Measurements from ENCODE around the gene KBTBD8.

Gene KBTBD8

GRCh38 chr3:66998113-66998903, at the start of gene KBTBD8:
Gene KBTBD8, plus strand, starts transcription at chr3:66998307. Its CDS starts 49 bp downstream, at chr3:66998356.
- DNase-seq (ENCODE audit: low spot score), result peak; percentile 98

GRCh38 chr3:66948838-66949237, 49.3 kb upstream of the KBTBD8 start:
- no peak for DNase-seq (ENCODE audit: low spot score)

- DNase-seq (ENCODE audit: low spot score), result no peak
These were observed 48.2 kb upstream of the KBTBD8 start for GRCh38 chr3:66949898-66950297.

- DNase-seq (ENCODE audit: low spot score), result no peak
These were observed 45.8 kb upstream of the KBTBD8 start for GRCh38 chr3:66952357-66952756.

GRCh38 chr3:66953934-66954445, 44.1 kb upstream of the KBTBD8 start:
- DNase-seq (ENCODE audit: low spot score), result no peak

- DNase-seq (ENCODE audit: low spot score), result no peak
These were observed 41.4 kb upstream of the KBTBD8 start for GRCh38 chr3:66956742-66957141.

- no peak for DNase-seq (ENCODE audit: low spot score)
These were observed 40.7 kb upstream of the KBTBD8 start for GRCh38 chr3:66957367-66957766.

GRCh38 chr3:66958067-66958466, 40.0 kb upstream of the KBTBD8 start:
- DNase-seq (ENCODE audit: low spot score), result no peak

- DNase-seq (ENCODE audit: low spot score), result no peak
These were observed 35.4 kb upstream of the KBTBD8 start for GRCh38 chr3:66962664-66963063.

GRCh38 chr3:66971245-66971644, 26.9 kb upstream of the KBTBD8 start:
- no peak for DNase-seq (ENCODE audit: low spot score)

- DNase-seq (ENCODE audit: low spot score), result peak; percentile 81
These were observed 26.1 kb upstream of the KBTBD8 start for GRCh38 chr3:66971891-66972551.

- no peak for DNase-seq (ENCODE audit: low spot score)
These were observed 17.3 kb upstream of the KBTBD8 start for GRCh38 chr3:66980791-66981190.

GRCh38 chr3:66983101-66983500, 15.0 kb upstream of the KBTBD8 start:
- DNase-seq (ENCODE audit: low spot score), result no peak

GRCh38 chr3:66985336-66985920, 12.7 kb upstream of the KBTBD8 start:
- no peak for DNase-seq (ENCODE audit: low spot score)

- DNase-seq (ENCODE audit: low spot score), result no peak
These were observed 11.7 kb upstream of the KBTBD8 start for GRCh38 chr3:66986406-66986805.

- DNase-seq (ENCODE audit: low spot score), result no peak
These were observed 8.9 kb upstream of the KBTBD8 start for GRCh38 chr3:66989241-66989640.

- DNase-seq (ENCODE audit: low spot score), result no peak
These were observed 8.0 kb upstream of the KBTBD8 start for GRCh38 chr3:66989860-66990696.

GRCh38 chr3:66991459-66991858, 6.6 kb upstream of the KBTBD8 start:
- DNase-seq (ENCODE audit: low spot score), result no peak

- no peak for DNase-seq (ENCODE audit: low spot score)
These were observed 5.0 kb upstream of the KBTBD8 start for GRCh38 chr3:66993082-66993481.

GRCh38 chr3:66994588-66994987, 3.5 kb upstream of the KBTBD8 start:
- no peak for DNase-seq (ENCODE audit: low spot score)

- DNase-seq (ENCODE audit: low spot score), result no peak
These were observed 1.4 kb upstream of the KBTBD8 start for GRCh38 chr3:66996696-66997095.

- no peak for DNase-seq (ENCODE audit: low spot score)
These were observed 471 bp upstream of the KBTBD8 start for GRCh38 chr3:66997560-66998112.

All from ecto neural progenitor cell (in vitro differentiated cells).